Activated naive CD4-positive, alpha-beta T cell treated with anti-CD3 and anti-CD28 coated beads, Interleukin-2, amount 50 U/mL, for 72 hours (primary cell): ENCODE results near the gene CGNL1. TPM values are rescaled to one million over a fixed set of nuclear protein-coding genes. Genes with fewer than 3 reads are reported as not detected.

Experiments
- ATAC-seq, 2 donors: fragments of 150-1000 bp; cut with Tn5 transposase; 2 replicates each; pipeline ENCODE4 v1.10.0; 2021; ENCODE audit warnings: mild to moderate bottlenecking in 2 of 2, moderate library complexity in 2 of 2
- DNase-seq, 2 donors: peaks; one replicate each; pipeline ENCODE4 v3.0.0; 2021 to 2022; ENCODE audit warnings: low spot score in 2 of 2
- H3K27ac Mint-ChIP-seq, 2 donors: one replicate each; pipeline ENCODE4 v1.8.0; 2022; ENCODE audit warnings: mild to moderate bottlenecking in 2 of 2, mixed read lengths in 2 of 2
- H3K36me3 Mint-ChIP-seq, 2 donors: one replicate each; pipeline ENCODE4 v1.8.0; 2022; ENCODE audit warnings: mixed read lengths in 2 of 2
- H3K9me3 Mint-ChIP-seq, 2 donors: one replicate each; pipeline ENCODE4 v1.8.0; 2022; ENCODE audit warnings: mixed read lengths in 2 of 2
- total RNA-seq, 2 donors: library from RNA; stranded (reverse); gene quantifications; one replicate each; pipeline ENCODE4 v1.2.3, GENCODE V29; 2022

Gene CGNL1
- total RNA-seq, 2 donors from 2014 or later, result not detected

DNA sequence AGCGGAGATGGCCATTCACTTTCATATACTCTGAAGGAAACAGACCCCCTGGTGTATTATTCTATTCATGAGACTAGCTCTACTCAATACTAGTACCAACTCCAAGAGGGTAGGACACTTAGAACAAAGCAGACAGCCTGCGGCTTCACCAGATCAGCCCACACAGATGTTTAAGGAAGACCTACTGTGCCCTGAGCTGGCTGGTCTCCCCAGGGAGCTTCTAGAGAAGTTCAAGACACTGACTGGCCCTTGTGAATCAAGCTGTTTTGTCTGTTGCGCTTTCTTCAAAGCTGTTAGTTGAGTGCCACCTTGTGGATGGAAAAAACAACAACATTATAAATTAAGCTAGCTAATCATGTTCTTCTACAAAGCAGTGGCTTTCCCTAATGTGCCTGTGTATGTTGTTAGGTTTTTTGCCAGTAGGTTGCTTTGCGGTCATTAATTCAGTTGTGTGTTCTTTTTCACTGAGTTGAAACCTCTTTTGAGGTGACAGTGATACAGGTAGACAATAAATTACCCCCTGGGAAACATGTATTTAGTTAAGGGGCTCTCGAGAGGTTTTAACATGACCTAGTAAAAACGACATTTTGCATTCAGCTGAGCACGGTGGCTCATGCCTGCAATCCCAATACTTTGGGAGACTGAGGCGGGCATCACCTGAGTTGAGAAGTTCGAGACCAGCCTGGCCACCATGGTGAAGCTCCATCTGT lies 151.2 kb downstream of the CGNL1 start:
- Mint-ChIP-seq H3K27ac (no peak overlapping the region), H3K9me3 (no peaks in the 10 kb centered on the region), H3K36me3 (no peaks in the 10 kb centered on the region)
- ATAC-seq (peak in 1 of 2 donors; percentile 37), DNase-seq (no peak)

DNA sequence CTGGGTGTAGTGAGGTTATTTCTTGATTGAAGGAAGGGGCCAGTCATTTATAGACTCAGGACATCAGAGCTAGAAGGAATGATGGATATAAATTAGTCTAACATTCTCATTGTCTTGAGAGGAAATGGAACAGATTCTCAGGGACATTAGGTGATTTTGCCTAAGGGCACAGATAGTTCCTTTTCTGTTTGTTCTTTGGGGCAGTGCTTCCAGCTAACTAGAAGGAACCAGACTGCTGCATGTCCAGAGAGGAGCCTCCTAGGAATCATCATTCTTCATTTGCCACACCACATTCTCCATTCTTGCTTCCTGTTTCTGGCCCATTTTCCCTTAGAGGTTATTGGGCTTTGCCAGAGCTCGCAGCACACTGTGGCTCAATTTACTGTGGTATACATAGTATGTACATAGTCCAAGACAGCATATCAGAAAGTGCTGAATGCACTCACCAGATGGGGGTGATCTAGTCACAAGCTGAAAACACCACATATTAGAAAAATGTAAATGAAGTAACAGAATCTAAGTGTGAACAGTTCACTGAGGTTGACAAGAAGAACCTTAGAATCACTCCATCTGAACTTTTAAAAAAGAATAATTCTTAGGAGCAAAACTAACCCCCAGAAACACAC lies 152.7 kb downstream of the CGNL1 start:
- Mint-ChIP-seq H3K27ac (no peak overlapping the region), H3K9me3 (no peaks in the 10 kb centered on the region), H3K36me3 (no peaks in the 10 kb centered on the region)
- DNase-seq (no peak), ATAC-seq (no peak)

DNA sequence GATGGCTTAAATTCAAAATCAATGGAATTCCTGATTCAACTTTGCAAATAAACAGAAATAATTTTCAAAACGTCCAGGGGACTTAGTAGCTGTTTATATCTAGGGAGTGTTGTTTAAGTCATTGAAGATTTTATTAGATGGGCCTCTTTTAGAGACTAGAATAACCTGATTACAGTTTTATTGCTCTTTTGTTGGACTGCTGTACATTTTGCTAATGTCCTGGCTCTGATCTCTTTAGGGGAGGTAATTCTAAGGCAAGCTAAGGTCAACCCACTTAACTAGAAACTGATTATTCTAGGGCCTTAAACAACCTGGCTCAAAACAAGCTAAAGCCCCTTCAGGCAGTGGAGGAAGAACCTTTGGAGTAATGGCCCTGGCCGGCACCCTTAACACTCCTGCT lies 153.4 kb downstream of the CGNL1 start:
- ATAC-seq, result no peak
- H3K27ac Mint-ChIP-seq, result no peak overlapping the region
- no peak for DNase-seq
- no peaks in the 10 kb centered on the region for H3K9me3 Mint-ChIP-seq
- no peaks in the 10 kb centered on the region for H3K36me3 Mint-ChIP-seq

DNA sequence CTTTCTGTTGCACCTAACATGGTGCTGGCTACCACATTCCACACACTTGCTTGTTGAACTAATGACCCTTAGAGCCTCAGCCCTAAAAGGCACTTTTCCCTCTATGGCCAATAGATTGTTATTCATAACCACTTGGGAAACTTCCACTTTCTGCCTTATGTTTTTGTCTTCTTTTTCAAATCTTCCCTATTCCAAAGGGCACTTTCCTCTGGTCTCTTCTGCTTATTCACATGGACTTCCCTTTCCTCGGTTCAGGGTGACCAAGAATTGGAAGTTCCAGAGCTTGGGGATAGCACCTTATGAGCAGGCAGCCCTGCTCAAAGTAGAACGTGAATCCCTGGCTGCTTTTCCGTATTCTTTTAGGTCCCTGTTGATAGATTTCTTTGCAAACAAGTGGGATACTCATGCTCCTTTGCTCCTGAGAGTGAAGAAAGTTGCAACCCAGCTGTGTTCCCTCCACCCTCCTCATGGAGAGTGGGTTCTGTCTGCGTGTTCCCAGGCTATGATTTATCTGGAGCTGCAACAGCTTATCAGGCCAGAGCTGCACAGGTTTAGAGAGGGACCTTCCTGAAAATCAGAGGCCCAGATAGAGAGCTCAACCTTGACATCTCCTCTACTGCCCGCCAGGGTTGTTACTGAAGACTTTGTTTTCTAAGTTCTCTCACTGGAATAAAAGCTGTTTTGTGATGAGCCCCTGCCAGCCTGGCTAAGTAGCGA lies 156.6 kb downstream of the CGNL1 start:
- H3K36me3 Mint-ChIP-seq, result no peaks in the 10 kb centered on the region
- no peaks in the 10 kb centered on the region for H3K9me3 Mint-ChIP-seq
- no peak for ATAC-seq

DNA sequence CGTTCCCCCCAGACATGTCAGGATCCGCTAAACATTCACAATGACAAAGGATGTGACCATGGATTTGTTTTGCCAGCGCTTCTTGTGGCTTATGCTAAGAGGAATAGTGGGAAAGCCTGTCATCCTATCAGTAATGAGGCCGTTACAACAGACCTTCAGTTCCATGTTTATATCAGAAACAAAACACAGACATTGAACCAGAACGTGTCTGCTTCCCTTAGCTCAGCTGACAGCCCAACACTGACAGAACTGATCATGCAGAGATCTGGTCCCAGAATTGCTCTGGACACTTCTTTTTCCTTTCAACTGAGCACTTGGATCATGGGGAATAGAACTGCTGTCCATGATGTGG lies 157.1 kb downstream of the CGNL1 start:
- Mint-ChIP-seq H3K27ac (no peak overlapping the region), H3K36me3 (no peaks in the 10 kb centered on the region), H3K9me3 (no peaks in the 10 kb centered on the region)
- no peak for ATAC-seq
- DNase-seq, result no peak

More for the DNA sequence above, 156.6 kb downstream of the CGNL1 start:
- no peak overlapping the region for H3K27ac Mint-ChIP-seq
- DNase-seq, result no peak

DNA sequence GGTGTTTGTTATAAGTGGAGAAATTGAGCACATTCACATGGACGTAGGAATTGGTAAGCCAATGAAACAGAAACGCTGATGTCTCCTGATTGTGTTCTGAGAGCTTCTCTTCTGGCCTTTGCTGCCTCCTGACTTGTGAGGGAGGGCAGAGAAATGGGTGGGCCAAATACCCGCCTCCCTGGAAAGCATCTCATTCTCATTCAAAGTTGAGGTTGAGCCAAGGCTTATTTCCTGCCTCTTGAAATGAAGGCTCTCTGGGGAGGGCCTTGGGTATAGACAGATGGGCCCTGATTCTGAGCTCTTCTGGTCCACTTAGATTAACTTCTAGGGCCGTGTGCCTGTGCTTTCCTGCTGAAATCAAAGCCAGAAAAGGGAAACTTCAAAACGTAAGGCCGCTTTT lies 158.0 kb downstream of the CGNL1 start:
- Mint-ChIP-seq H3K9me3 (no peaks in the 10 kb centered on the region), H3K36me3 (no peaks in the 10 kb centered on the region), H3K27ac (no peak overlapping the region)
- no peak for DNase-seq
- no peak for ATAC-seq

DNA sequence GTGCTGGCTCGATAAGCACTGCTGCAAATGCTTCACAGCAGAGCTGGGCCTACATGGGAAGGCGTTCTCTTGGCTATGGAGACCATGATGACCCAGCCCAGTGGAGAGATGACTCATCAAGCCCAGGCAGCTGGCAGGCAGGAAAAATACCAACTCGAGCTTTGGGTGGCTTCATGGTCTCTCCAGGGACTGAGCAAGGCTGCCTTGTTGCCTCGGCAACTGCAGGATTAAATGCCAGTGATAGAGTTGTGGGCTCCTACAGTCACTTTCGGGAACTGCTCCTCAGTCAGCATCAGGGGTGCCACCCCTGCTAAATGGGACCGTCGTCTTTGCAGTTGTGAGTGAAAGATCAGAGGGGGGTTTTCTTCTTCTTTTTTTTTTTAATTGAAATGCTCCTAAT lies 160.8 kb downstream of the CGNL1 start:
- DNase-seq, result no peak
- Mint-ChIP-seq H3K27ac (no peak overlapping the region), H3K9me3 (peaks cover 0 to 9% of the 10 kb centered on the region in 2 donors), H3K36me3 (peaks cover 0 to 10% of the 10 kb centered on the region in 2 donors)
- no peak for ATAC-seq

DNA sequence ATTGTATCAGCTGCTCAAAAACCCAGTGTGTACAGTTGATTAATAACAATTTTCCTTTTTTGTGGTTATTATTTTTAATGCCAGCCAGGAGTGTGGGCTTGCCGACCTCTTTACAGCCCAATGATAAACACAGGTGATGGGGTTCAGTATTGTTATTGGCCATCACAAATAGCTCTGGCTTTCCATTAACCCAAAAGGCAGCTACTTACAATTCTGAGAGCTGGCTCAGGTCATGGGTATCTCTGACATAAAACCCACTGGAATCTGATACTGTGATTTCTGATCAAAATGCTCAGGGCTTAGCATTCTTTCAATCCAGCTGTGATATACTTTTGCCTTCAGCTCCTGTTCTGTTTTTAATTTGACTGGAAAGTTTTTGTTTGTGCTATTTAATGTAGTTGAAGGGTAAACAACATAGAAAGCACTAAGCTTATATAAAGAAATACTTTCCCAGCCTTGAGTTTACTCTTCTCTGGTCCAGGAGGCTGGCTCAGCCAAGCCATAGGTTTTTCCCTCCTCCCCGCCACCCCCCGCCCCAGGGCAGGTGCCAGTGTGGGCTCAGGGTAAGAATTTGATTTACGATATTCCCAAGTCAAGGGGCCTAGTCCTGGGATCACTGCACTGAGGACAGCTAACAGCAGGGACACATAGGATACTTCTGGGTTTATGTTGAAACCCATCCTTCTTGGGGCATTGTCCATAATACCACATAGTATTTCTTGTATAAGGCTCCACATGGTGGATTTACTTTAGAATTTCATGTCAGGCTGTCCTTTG lies 161.4 kb downstream of the CGNL1 start:
- ATAC-seq, result no peak
- H3K9me3 Mint-ChIP-seq, result peaks cover 0 to 9% of the 10 kb centered on the region in 2 donors

DNA sequence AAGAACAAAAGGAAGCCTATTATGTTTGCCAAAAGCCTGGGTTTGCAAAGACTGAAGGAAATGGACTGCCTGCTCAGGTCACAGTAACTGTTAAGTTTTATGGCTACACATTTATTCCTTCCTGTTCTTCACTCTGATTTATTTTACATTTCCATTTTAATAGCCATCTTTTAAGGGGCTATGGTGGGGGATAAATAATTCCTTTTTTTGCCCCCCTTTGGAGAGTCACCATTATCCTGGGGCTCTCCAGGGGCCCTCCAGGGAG lies 161.9 kb downstream of the CGNL1 start:
- peaks cover 0 to 9% of the 10 kb centered on the region in 2 donors for H3K9me3 Mint-ChIP-seq
- H3K27ac Mint-ChIP-seq, result no peak overlapping the region
- DNase-seq (no peak), ATAC-seq (no peak)
- peaks cover 0 to 10% of the 10 kb centered on the region in 2 donors for H3K36me3 Mint-ChIP-seq

More for the DNA sequence above, 161.4 kb downstream of the CGNL1 start:
- no peak overlapping the region for H3K27ac Mint-ChIP-seq
- H3K36me3 Mint-ChIP-seq, result peaks cover 0 to 10% of the 10 kb centered on the region in 2 donors
- DNase-seq, result no peak

DNA sequence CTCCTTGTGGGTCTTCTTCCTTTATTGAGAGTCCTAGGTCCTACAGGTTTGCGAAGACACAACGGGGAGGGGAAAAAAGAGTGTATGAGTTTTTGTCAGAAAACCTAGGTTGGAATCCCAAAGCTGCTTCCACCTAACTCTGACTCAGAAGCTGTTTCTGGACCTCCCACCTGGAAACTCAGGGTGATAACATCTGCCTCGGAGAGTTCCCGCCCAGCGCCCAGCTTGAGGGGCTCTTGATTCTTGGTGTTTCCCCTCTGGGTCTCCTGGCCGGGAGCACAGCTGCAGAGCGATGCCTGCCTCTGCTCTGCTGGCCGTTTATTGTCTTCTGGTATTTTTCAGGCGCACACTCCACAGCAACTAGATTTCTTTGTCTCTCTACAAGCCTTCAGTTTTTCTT lies 162.5 kb downstream of the CGNL1 start:
- peaks cover 0 to 10% of the 10 kb centered on the region in 2 donors for H3K36me3 Mint-ChIP-seq
- H3K9me3 Mint-ChIP-seq, result peaks cover 0 to 9% of the 10 kb centered on the region in 2 donors
- ATAC-seq (no peak), DNase-seq (no peak)
- no peak overlapping the region for H3K27ac Mint-ChIP-seq

DNA sequence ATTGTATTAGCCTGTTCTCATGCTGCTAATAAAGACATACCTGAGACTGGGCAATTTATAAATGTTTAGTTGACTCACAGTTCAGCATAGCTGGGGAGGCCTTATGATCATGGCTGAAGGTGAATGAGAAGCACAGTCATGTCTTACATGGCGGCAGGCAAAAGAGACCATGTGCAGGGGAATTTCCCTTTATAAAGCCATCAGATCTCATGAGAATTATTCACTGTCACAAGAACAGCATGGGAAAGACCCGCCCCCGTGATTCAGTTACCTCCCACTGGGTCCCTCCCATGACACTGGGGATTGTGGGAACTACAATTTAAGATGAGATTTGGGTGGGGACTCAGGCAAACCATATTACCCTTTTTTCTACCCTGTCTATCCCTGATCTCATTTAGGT lies 163.9 kb downstream of the CGNL1 start:
- peak in 1 of 2 donors; percentile 36 for ATAC-seq
- Mint-ChIP-seq H3K36me3 (peaks cover 0 to 10% of the 10 kb centered on the region in 2 donors), H3K9me3 (peaks cover 0 to 9% of the 10 kb centered on the region in 2 donors), H3K27ac (no peak overlapping the region)
- no peak for DNase-seq

DNA sequence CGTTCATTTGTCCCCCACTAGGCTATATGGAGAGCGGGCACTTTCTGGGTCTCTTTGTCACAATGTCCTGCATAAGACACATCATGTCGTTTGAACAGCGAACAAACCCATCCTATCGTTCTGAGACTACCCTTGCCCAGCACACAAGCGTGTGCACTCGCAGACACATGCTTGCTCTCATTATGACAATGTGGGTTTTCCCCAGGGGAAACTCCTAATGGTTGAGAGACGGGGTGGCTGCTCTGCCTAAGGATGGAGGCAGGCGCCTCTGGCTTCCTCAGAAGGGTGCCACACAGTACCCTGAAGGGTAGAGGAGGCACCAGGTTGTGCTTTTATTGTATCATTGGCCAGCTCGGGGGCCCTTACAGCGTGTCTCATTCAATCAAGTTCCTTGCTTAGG lies 164.4 kb downstream of the CGNL1 start:
- DNase-seq, result no peak
- ATAC-seq, result peak; percentile 70 to 75
- peaks cover 0 to 9% of the 10 kb centered on the region in 2 donors for H3K9me3 Mint-ChIP-seq
- H3K27ac Mint-ChIP-seq, result no peak overlapping the region
- H3K36me3 Mint-ChIP-seq, result peaks cover 0 to 10% of the 10 kb centered on the region in 2 donors

DNA sequence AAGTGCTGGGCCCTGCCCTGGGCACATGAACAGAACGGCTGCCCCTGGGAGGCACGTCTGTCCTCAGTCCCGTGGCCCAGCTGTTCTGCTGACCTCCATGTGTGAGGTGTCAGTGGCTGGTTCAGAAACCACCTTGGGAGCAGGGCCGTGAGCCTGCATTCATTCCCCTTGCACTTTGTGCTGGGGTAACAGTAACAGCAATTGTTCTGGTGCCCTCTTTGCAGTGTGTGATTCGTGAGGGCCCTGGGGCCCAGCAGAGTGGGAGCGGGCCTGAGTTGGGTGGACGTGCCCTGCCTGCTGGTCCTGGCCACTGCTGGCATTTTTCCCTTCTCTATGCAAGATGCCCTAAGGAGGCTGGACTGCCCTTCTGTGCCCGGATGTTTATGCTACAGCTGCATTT lies 165.0 kb downstream of the CGNL1 start:
- ATAC-seq (no peak), DNase-seq (no peak)
- peaks cover 0 to 9% of the 10 kb centered on the region in 2 donors for H3K9me3 Mint-ChIP-seq
- H3K36me3 Mint-ChIP-seq, result peaks cover 0 to 10% of the 10 kb centered on the region in 2 donors
- H3K27ac Mint-ChIP-seq, result no peak overlapping the region

DNA sequence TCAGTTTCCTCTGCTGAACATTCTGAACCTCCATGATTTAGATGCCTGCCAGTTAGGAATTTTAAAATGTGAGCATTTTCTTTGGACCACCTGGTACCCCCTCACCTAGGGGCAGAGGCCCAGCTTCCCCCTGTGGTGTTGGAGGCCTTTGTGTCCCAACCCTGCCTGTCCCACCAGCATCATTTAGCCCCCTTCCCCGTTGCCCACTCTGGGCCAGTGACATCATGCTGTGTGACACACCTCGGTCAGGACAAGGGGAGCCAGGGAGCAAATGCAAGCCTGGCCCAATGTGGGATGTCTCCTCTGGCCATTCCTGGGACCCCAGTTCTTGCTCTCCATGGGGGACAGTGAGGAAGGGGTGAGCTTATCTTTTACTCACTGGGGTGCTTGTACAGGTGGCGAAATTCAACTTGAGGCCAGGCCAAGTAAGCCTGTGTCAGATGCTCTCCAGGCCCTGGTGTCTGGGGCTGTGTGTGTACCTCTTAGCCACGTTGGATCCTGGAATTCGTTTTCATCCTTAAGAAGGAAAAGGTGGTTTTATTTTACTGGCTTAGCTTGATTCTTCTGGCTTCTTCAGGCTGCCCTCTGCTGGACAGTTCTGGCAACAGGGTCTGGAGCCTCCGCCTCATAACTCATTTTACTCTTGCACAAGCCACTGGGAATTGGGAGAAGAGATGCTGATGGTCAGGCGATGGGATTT lies 165.7 kb downstream of the CGNL1 start:
- H3K27ac Mint-ChIP-seq, result no peak overlapping the region
- DNase-seq (peak in 1 of 2 donors; percentile 43), ATAC-seq (no peak)
- peaks cover 0 to 9% of the 10 kb centered on the region in 2 donors for H3K9me3 Mint-ChIP-seq
- peaks cover 0 to 10% of the 10 kb centered on the region in 2 donors for H3K36me3 Mint-ChIP-seq

DNA sequence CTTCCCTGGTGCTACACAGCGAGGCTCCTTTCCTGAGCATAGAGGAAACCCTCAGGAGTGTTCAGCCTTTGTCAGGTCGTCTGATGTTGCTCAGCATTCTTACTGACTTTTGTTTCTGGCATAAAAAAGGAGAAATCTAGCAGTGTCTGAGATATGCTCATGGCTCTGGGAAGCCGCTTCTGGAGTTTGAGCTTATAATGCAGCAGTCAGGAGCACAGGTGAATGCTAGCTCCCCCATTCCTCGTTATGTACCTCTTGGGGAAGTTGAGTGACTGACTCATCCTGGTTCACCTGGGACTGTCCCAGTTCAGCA lies 166.2 kb downstream of the CGNL1 start:
- no peak overlapping the region for H3K27ac Mint-ChIP-seq
- peaks cover 0 to 10% of the 10 kb centered on the region in 2 donors for H3K36me3 Mint-ChIP-seq
- DNase-seq (no peak), ATAC-seq (peak in 1 of 2 donors; percentile 46)
- H3K9me3 Mint-ChIP-seq, result peaks cover 0 to 9% of the 10 kb centered on the region in 2 donors

DNA sequence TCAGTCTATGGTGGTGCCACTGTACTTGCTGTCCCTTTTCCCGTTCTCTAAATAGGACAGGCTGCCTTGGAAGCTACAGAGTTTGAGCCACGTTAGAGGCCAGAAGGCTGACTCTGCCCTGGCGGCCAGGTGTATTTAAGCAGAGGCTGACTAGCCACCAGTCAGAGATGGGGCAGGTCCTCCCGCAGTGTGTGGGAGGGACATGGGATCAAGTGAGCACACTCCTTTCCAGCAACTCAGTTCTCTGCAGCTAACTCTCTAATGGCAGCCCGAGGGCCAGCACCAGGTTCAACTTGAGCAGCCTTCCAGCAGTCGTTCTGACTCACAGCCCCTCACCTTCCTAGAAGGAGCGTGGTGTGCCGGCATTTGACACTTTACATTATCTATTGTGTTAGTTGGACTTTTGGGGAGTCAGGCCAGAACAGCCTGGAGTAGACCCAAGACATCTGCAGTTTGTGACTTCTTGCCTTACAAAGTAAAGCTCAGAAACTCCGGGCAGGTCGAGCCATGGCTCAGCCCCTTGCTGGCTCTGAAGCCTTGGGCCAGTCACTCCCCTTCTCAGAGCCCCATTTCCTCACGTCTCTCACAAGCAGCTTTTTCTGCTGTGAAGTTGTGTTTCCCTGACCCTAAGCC lies 168.7 kb downstream of the CGNL1 start:
- no peak for ATAC-seq
- Mint-ChIP-seq H3K9me3 (peaks cover 0 to 7% of the 10 kb centered on the region in 2 donors), H3K36me3 (peaks cover 0 to 8% of the 10 kb centered on the region in 2 donors)

More for the DNA sequence above, 168.7 kb downstream of the CGNL1 start:
- no peak overlapping the region for H3K27ac Mint-ChIP-seq
- DNase-seq, result no peak
